Activated naive CD4-positive, alpha-beta T cell (primary cell): Measurements from ENCODE around the gene PROS1.
"Not testable (repeated sequence)": the region's sequence is repeated elsewhere in the genome, so short reads cannot be mapped to it uniquely, and the experiment has no call there.

Experiments used
- DNase-seq, 4 experiments: peaks; one replicate each; lab custom pipeline; 2025; lab: John Stamatoyannopoulos, UW

PROS1 gene

DNA sequence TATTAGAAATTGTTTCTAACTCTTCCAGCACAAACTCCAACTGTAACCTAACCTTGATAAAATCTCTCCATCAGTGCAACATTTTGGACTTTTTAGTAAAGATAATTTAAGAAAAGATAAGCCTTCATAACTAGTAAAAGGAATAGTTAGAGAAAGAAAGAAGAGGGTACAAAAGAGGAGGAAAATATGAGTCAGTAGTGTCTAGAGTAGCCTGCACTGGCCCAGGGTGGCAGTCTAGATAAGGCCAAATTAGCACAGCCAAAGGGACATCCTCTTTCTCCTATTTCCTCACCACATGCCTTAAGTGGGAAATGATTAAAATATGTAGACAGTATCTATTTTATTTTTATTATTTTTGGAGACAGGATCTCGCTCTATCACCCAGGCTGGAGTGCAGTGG lies 3.7 kb downstream of the PROS1 start:
- no peak for DNase-seq

GRCh38 chr3:93969443-93969842 lies 4.3 kb downstream of the PROS1 start:
- DNase-seq: no peak

DNA sequence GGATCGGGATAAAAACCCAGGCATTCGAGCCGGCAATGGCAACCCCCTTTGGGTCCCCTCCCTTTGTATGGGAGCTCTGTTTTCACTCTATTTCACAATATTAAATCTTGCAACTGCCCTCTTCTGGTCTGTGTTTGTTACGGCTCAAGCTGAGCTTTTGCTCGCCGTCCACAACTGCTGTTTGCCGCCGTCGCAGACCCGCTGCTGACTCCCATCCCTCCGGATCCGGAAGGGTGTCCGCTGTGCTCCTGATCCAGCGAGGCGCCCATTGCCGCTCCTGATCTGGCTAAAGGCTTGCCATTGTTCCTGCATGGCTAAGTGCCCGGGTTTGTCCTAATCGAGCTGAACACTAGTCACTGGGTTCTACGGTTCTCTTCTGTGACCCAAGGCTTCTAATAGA lies 8.6 kb downstream of the PROS1 start:
- not testable (repeated sequence) for DNase-seq

- no peak for DNase-seq
These were observed 10.9 kb downstream of the PROS1 start for GRCh38 chr3:93962798-93963197.

DNA sequence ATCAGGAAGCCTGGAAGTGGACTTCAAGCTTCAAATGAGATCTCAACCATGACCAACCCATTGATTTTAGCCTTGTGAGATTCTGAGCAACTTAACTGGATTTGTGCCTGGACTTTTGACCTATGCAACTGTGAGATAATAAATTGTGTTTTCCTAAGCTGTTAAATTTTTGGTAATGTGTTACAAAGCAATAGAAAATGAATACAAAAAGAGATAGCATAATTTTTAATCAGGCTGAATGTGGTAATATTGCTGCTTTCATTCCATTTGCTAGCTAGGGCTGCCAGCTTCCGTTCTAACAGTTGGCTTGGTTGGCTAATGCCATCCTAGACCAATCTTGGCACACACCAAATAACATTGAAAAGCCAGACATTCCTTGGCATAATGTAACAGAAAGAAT lies 12.2 kb downstream of the PROS1 start:
- DNase-seq: no peak

DNA sequence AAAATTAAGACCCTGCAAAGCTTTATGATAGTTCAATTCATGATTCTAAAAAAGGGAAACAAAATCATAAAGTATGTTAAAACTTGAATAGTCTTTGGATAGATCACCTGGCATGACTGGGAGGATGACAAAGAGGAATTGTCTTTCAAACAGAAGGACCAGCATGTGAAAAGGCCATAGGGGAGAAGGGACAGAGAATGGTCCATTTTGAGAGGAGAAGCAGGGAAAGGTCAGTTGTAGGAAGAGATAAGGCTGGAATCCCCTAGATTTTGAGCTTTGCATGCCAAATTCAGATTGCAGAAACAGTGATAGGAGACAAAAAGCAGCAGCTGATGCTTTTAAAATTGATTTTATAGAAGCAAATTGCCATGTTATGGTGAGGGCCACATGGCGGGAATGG lies 12.7 kb downstream of the PROS1 start:
- no peak for DNase-seq

DNA sequence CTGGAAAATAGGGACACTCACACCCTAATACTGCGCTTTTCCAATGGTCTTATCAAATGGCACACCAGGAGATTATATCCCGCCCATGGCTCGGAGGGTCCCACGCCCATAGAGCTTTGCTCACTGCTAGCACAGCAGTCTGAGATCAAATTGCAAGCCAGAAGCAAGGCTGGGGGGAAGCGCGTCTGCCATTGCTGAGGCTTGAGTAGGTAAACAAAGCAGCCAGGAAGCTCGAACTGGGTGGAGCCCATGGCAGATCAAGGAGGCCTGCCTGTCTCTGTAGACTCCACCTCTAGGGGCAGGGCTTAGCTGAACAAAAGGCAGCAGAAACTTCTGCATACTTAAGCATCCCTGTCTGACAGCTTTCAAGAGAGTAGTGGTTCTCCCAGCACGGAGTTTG lies 23.7 kb downstream of the PROS1 start:
- not testable (repeated sequence) for DNase-seq

- DNase-seq: not testable (repeated sequence)
These were observed 36.2 kb downstream of the PROS1 start for GRCh38 chr3:93937485-93937884.

DNA sequence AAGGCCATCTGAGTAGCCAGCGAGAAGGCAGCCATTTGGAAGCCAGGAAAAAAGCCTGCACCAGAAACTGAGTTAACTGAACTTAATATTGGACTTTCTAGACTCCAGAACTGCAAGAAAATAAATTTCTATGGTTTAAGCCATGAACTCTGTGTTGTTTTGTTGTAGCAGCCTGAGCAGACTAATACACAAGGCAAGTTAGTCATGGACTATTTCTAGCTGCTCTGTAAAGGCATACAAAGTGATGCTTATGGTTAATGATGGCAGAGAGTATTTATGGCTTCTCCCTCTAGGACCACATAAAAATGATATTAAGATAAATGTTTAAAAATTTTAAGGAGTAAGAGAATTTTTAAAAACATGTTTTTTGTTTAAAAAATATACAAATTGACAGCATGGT lies 37.1 kb downstream of the PROS1 start:
- DNase-seq: no peak

- no peak for DNase-seq
These were observed 39.2 kb downstream of the PROS1 start for GRCh38 chr3:93934366-93935046.

- no peak for DNase-seq
These were observed 42.0 kb downstream of the PROS1 start for GRCh38 chr3:93931597-93932229.

GRCh38 chr3:93930041-93930440 lies 43.7 kb downstream of the PROS1 start:
- no peak for DNase-seq

DNA sequence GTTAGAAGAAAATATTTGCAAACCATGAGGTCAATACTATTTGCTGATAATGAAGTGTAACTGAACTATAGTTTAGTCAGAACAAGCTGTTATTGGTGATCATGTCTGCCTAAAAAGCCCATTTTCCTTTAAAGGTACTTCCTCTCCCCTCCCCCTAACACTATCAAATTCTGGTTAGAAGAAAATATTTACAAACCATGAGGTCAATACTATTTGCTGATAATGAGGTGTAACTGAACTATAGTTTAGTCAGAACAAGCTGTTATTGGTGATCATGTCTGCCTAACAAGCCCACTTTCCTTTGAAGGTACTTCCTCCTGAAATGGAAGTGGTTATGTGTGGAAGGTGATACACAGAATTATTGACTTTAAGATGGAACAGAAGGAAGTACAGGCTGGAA lies 46.9 kb downstream of the PROS1 start:
- DNase-seq: no peak

- no peak for DNase-seq
These were observed 49.2 kb downstream of the PROS1 start for GRCh38 chr3:93924491-93924890.

DNA sequence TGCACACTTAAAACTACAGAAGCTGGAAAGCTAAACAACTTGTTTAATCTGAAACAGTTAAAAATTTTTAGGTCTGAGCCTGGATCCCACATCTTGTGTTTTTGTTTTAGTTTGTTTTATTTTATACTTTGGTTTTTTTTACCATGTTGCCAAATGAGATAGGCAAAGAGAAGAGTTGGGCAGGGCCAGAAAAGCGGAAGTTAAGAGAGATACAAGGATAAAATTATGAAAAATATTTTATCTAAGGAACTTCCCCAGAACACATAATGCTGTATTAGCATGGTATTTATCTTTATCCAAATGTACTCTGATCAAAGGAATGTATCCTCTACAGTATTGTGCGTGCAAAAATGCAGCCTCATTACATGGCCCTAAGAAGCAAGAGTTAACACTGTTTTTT lies 50.7 kb downstream of the PROS1 start:
- DNase-seq: no peak

- not testable (repeated sequence) for DNase-seq
These were observed 56.1 kb downstream of the PROS1 start for GRCh38 chr3:93917546-93918029.

DNA sequence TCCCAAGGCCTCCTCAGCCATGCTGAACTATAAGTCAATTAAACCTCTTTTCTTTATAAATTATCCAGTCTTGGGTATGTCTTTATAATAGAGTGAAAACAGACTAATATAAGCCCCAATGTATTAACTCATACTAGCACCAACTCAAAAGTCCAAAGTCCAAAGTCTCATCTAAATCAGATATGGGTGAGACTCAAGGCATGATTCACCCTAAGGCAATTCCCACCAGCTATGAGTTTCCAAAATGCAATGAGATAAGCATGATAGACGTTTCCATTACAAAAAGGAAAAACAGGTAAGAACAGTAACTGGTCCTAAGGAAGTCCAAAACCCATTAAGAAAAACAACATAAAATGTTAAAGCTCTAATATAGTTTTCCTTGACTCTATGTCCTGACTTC lies 60.1 kb downstream of the PROS1 start:
- DNase-seq: not testable (repeated sequence)

DNA sequence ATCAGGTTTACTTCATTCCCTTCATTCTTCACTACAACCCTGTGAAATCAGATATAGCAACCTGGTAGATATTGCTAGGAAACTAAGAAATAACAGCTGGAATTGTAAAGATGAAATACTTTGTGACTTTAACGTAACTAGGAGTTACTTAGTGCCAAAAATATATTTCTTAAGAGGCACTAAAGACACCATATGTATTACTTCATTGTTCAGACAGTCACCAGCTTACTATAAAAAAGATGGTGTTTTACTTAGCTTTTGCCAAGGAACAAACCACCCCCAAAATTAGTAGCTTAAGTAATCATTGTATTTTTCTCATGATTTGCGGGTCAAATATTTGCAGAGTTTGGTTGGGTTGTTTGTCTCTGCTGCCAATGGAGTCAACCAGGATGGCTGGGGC lies 62.5 kb downstream of the PROS1 start:
- no peak for DNase-seq

DNA sequence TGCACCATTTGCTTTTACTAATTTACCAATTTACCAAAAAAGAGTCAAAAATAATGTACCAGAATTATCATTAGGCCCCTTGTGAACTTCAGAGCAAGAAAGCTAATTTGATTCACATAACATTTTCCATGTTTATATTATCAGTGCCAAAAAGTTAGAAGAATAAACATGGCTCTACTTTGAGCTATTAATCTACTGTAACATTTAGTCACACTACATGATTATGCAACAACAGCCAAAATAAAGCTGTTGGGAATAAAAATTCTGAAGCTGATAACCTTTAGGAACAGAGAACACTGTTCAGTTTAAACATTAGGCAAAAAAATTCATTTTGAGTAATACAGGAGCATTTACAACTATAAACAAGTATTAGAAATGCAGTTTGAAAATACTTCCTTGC lies 63.6 kb downstream of the PROS1 start:
- no peak for DNase-seq

DNA sequence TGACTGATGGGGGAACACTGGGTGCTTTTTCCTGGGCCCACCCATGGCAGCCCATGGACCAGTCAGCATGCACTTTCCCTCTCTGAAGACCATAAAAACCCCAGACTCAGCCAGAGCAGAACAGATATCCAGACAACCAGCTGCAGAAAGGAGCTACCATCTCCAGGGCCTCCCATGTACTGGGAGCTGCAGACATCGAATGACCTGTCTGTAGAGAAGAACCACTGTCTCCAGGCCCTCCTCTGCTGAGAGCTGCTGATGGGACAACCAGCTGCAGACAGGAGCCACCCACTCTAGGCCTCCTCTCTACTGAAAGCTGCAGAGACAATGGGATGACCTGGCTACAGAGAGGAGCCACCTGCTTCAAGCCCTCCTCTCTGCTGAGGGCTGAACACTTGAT lies 66.6 kb downstream of the PROS1 start:
- DNase-seq: no peak

DNA sequence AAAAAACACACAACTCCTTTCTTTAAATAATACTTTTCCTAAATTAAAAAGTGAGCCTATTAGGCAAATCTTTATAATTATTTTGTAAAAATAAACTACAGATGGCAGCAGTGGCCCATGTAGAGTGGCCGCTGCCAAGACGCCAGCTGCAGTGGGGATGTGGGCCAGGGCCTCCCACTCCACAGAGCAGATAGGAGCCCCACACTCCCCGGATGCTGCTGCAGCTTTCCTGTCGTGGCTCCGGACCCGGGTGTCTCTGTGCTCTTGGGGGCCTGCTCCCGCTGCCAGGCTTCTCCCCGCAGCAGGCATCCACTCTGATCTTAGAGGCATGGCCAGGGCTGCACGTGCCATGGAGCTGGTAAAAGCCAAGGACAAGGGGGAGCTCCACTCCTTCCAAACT lies 67.5 kb downstream of the PROS1 start:
- DNase-seq: no peak

GRCh38 chr3:93904568-93904967 lies 69.1 kb downstream of the PROS1 start:
- no peak for DNase-seq

GRCh38 chr3:93878250-93879017 lies 95.3 kb downstream of the PROS1 start:
- not testable (repeated sequence) for DNase-seq
